ENCODE measurements around the gene KHDRBS2.

KHDRBS2 gene

GRCh38 chr6:62283796-62284411, 2.1 kb downstream of the KHDRBS2 start:
- peak overlapping the region; percentile 11 for H3K4me3 ChIP-seq (ENCODE audit: low read depth, low read length)
- H3K9ac ChIP-seq (ENCODE audit: low read depth, low read length): no peak overlapping the region
- peaks cover 27% of the 10 kb centered on the region for H3K27me3 ChIP-seq (ENCODE audit: control insufficient read depth, insufficient read depth, low read length)
- H3K4me1 ChIP-seq (ENCODE audit: control insufficient read depth, insufficient read depth, low read length): peaks cover 25% of the 10 kb centered on the region
- H3K9me3 ChIP-seq (ENCODE audit: control insufficient read depth, insufficient read depth, low read length): no peaks in the 10 kb centered on the region
- H3K27ac ChIP-seq (ENCODE audit: low read depth, low read length): no peak overlapping the region
- H3K36me3 ChIP-seq (ENCODE audit: control insufficient read depth, insufficient read depth, low read length): no peaks in the 10 kb centered on the region

GRCh38 chr6:62283365-62283764, 2.7 kb downstream of the KHDRBS2 start:
- H3K9me3 ChIP-seq (ENCODE audit: control insufficient read depth, insufficient read depth, low read length): no peaks in the 10 kb centered on the region
- no peak overlapping the region for H3K27ac ChIP-seq (ENCODE audit: low read depth, low read length)
- H3K9ac ChIP-seq (ENCODE audit: low read depth, low read length): no peak overlapping the region
- peaks cover 25% of the 10 kb centered on the region for H3K4me1 ChIP-seq (ENCODE audit: control insufficient read depth, insufficient read depth, low read length)
- no peaks in the 10 kb centered on the region for H3K36me3 ChIP-seq (ENCODE audit: control insufficient read depth, insufficient read depth, low read length)
- no peak overlapping the region for H3K4me3 ChIP-seq (ENCODE audit: low read depth, low read length)
- H3K27me3 ChIP-seq (ENCODE audit: control insufficient read depth, insufficient read depth, low read length): peaks cover 27% of the 10 kb centered on the region

- H3K27ac ChIP-seq (ENCODE audit: low read depth, low read length): no peak overlapping the region
- no peaks in the 10 kb centered on the region for H3K9me3 ChIP-seq (ENCODE audit: control insufficient read depth, insufficient read depth, low read length)
- peaks cover 5% of the 10 kb centered on the region for H3K27me3 ChIP-seq (ENCODE audit: control insufficient read depth, insufficient read depth, low read length)
Measured at GRCh38 chr6:62280099-62280498, 5.9 kb downstream of the KHDRBS2 start.

GRCh38 chr6:62272114-62272513, 13.9 kb downstream of the KHDRBS2 start:
- H3K9me3 ChIP-seq (ENCODE audit: control insufficient read depth, insufficient read depth, low read length): no peaks in the 10 kb centered on the region
- no peaks in the 10 kb centered on the region for H3K4me1 ChIP-seq (ENCODE audit: control insufficient read depth, insufficient read depth, low read length)
- no peaks in the 10 kb centered on the region for H3K36me3 ChIP-seq (ENCODE audit: control insufficient read depth, insufficient read depth, low read length)
- no peak overlapping the region for H3K4me3 ChIP-seq (ENCODE audit: low read depth, low read length)
- H3K9ac ChIP-seq (ENCODE audit: low read depth, low read length): no peak overlapping the region
- H3K27ac ChIP-seq (ENCODE audit: low read depth, low read length): no peak overlapping the region
- H3K27me3 ChIP-seq (ENCODE audit: control insufficient read depth, insufficient read depth, low read length): no peaks in the 10 kb centered on the region

More at GRCh38 chr6:62280099-62280498, 5.9 kb downstream of the KHDRBS2 start:
- Histone ChIP-seq H3K4me3 (ENCODE audit: low read depth, low read length) (no peak overlapping the region), H3K4me1 (ENCODE audit: control insufficient read depth, insufficient read depth, low read length) (peaks cover 24% of the 10 kb centered on the region), H3K9ac (ENCODE audit: low read depth, low read length) (no peak overlapping the region), H3K36me3 (ENCODE audit: control insufficient read depth, insufficient read depth, low read length) (no peaks in the 10 kb centered on the region)

- H3K9me3 ChIP-seq (ENCODE audit: control insufficient read depth, insufficient read depth, low read length): no peaks in the 10 kb centered on the region
- H3K4me3 ChIP-seq (ENCODE audit: low read depth, low read length): no peak overlapping the region
- H3K27me3 ChIP-seq (ENCODE audit: control insufficient read depth, insufficient read depth, low read length): no peaks in the 10 kb centered on the region
- H3K36me3 ChIP-seq (ENCODE audit: control insufficient read depth, insufficient read depth, low read length): no peaks in the 10 kb centered on the region
- no peak overlapping the region for H3K9ac ChIP-seq (ENCODE audit: low read depth, low read length)
- no peak overlapping the region for H3K27ac ChIP-seq (ENCODE audit: low read depth, low read length)
- H3K4me1 ChIP-seq (ENCODE audit: control insufficient read depth, insufficient read depth, low read length): no peaks in the 10 kb centered on the region
Measured at GRCh38 chr6:62265906-62266525, 20.0 kb downstream of the KHDRBS2 start.

- Histone ChIP-seq H3K4me1 (ENCODE audit: control insufficient read depth, insufficient read depth, low read length) (no peaks in the 10 kb centered on the region), H3K9me3 (ENCODE audit: control insufficient read depth, insufficient read depth, low read length) (no peaks in the 10 kb centered on the region), H3K27ac (ENCODE audit: low read depth, low read length) (no peak overlapping the region), H3K36me3 (ENCODE audit: control insufficient read depth, insufficient read depth, low read length) (no peaks in the 10 kb centered on the region), H3K9ac (ENCODE audit: low read depth, low read length) (no peak overlapping the region), H3K27me3 (ENCODE audit: control insufficient read depth, insufficient read depth, low read length) (no peaks in the 10 kb centered on the region), H3K4me3 (ENCODE audit: low read depth, low read length) (no peak overlapping the region)
Measured at GRCh38 chr6:62262283-62262682, 23.7 kb downstream of the KHDRBS2 start.

- Histone ChIP-seq H3K27me3 (ENCODE audit: control insufficient read depth, insufficient read depth, low read length) (no peaks in the 10 kb centered on the region), H3K9ac (ENCODE audit: low read depth, low read length) (no peak overlapping the region), H3K4me3 (ENCODE audit: low read depth, low read length) (no peak overlapping the region), H3K4me1 (ENCODE audit: control insufficient read depth, insufficient read depth, low read length) (peaks cover 26% of the 10 kb centered on the region), H3K36me3 (ENCODE audit: control insufficient read depth, insufficient read depth, low read length) (no peaks in the 10 kb centered on the region), H3K9me3 (ENCODE audit: control insufficient read depth, insufficient read depth, low read length) (no peaks in the 10 kb centered on the region), H3K27ac (ENCODE audit: low read depth, low read length) (no peak overlapping the region)
Measured at GRCh38 chr6:62246087-62246486, 39.9 kb downstream of the KHDRBS2 start.

- Histone ChIP-seq H3K27me3 (ENCODE audit: control insufficient read depth, insufficient read depth, low read length) (no peaks in the 10 kb centered on the region), H3K4me3 (ENCODE audit: low read depth, low read length) (no peak overlapping the region), H3K27ac (ENCODE audit: low read depth, low read length) (no peak overlapping the region), H3K4me1 (ENCODE audit: control insufficient read depth, insufficient read depth, low read length) (no peaks in the 10 kb centered on the region), H3K36me3 (ENCODE audit: control insufficient read depth, insufficient read depth, low read length) (no peaks in the 10 kb centered on the region), H3K9me3 (ENCODE audit: control insufficient read depth, insufficient read depth, low read length) (no peaks in the 10 kb centered on the region), H3K9ac (ENCODE audit: low read depth, low read length) (no peak overlapping the region)
Measured at GRCh38 chr6:62236784-62237183, 49.2 kb downstream of the KHDRBS2 start.

GRCh38 chr6:62229231-62229630, 56.8 kb downstream of the KHDRBS2 start:
- H3K27ac ChIP-seq (ENCODE audit: low read depth, low read length): no peak overlapping the region
- H3K27me3 ChIP-seq (ENCODE audit: control insufficient read depth, insufficient read depth, low read length): no peaks in the 10 kb centered on the region
- H3K9me3 ChIP-seq (ENCODE audit: control insufficient read depth, insufficient read depth, low read length): no peaks in the 10 kb centered on the region; the same call in 1 of the 2 replicates

GRCh38 chr6:62217866-62218265, 68.2 kb downstream of the KHDRBS2 start:
- Histone ChIP-seq H3K36me3 (ENCODE audit: control insufficient read depth, insufficient read depth, low read length) (no peaks in the 10 kb centered on the region), H3K27me3 (ENCODE audit: control insufficient read depth, insufficient read depth, low read length) (no peaks in the 10 kb centered on the region), H3K9me3 (ENCODE audit: control insufficient read depth, insufficient read depth, low read length) (0 out of 2 replicates have a peak, but pooled peaks cover under 1% of the 10 kb centered on the region), H3K27ac (ENCODE audit: low read depth, low read length) (no peak overlapping the region), H3K4me3 (ENCODE audit: low read depth, low read length) (no peak overlapping the region), H3K4me1 (ENCODE audit: control insufficient read depth, insufficient read depth, low read length) (no peaks in the 10 kb centered on the region), H3K9ac (ENCODE audit: low read depth, low read length) (no peak overlapping the region)

More at GRCh38 chr6:62229231-62229630, 56.8 kb downstream of the KHDRBS2 start:
- Histone ChIP-seq H3K9ac (ENCODE audit: low read depth, low read length) (no peak overlapping the region), H3K4me3 (ENCODE audit: low read depth, low read length) (no peak overlapping the region), H3K4me1 (ENCODE audit: control insufficient read depth, insufficient read depth, low read length) (no peaks in the 10 kb centered on the region), H3K36me3 (ENCODE audit: control insufficient read depth, insufficient read depth, low read length) (no peaks in the 10 kb centered on the region)

GRCh38 chr6:62202078-62202477, 83.9 kb downstream of the KHDRBS2 start:
- Histone ChIP-seq H3K9ac (ENCODE audit: low read depth, low read length) (no peak overlapping the region), H3K4me1 (ENCODE audit: control insufficient read depth, insufficient read depth, low read length) (no peaks in the 10 kb centered on the region; the same call in 1 of the 2 replicates), H3K27me3 (ENCODE audit: control insufficient read depth, insufficient read depth, low read length) (no peaks in the 10 kb centered on the region), H3K9me3 (ENCODE audit: control insufficient read depth, insufficient read depth, low read length) (no peaks in the 10 kb centered on the region), H3K36me3 (ENCODE audit: control insufficient read depth, insufficient read depth, low read length) (no peaks in the 10 kb centered on the region), H3K27ac (ENCODE audit: low read depth, low read length) (no peak overlapping the region), H3K4me3 (ENCODE audit: low read depth, low read length) (no peak overlapping the region)
